Spleen (tissue), 11 donors: ENCODE measurements around the gene YAP1. TPM values are rescaled to one million over a fixed set of nuclear protein-coding genes. Genes with fewer than 3 reads are reported as not detected.
"Not testable (repeated sequence)": the region's sequence is repeated elsewhere in the genome, so short reads cannot be mapped to it uniquely, and the experiment has no call there.

Source experiments
- DNase-seq: peaks from one replicate; pipeline ENCODE4 v3.0.0-alpha.2; 2020
- H3K27ac ChIP-seq, 8 donors: fragments of 200-600 bp; sonication (generic) in 7 of 8; 1 replicate in 4 of 8; 2 replicates in 4 of 8; pipeline versions ENCODE4 v1.5.0 to v1.8.0; 2016 to 2021; ENCODE audit warnings: inconsistent platforms in 4 of 8, mild to moderate bottlenecking in 4 of 8, moderate library complexity in 1 of 8
- H3K27me3 ChIP-seq, 7 donors: fragments of 200-600 bp; sonication (generic) in 6 of 7; replicated peaks in 1 of 7; 1 replicate in 4 of 7; 2 replicates in 3 of 7; pipeline versions ENCODE4 v1.5.0 to v1.8.0; 2016 to 2021; ENCODE audit warnings: inconsistent platforms in 3 of 7, mild to moderate bottlenecking in 1 of 7
- H3K36me3 ChIP-seq, 6 donors: fragments of 200-600 bp; sonication (generic) in 5 of 6; 1 replicate in 4 of 6; 2 replicates in 2 of 6; pipeline versions ENCODE4 v1.5.0 to v1.8.0; 2016 to 2021; ENCODE audit warnings: inconsistent platforms in 2 of 6
- H3K4me1 ChIP-seq, 6 donors: fragments of 200-600 bp; sonication (generic) in 5 of 6; 1 replicate in 3 of 6; 2 replicates in 3 of 6; pipeline versions ENCODE4 v1.5.0 to v1.8.0; 2016 to 2021; ENCODE audit warnings: inconsistent platforms in 3 of 6
- H3K4me3 ChIP-seq, 8 donors: fragments of 200-600 bp; sonication (generic) in 7 of 8; 1 replicate in 4 of 8; 2 replicates in 4 of 8; pipeline versions ENCODE4 v1.5.0 to v1.8.0; 2016 to 2021; ENCODE audit warnings: inconsistent platforms in 4 of 8, mild to moderate bottlenecking in 4 of 8, moderate library complexity in 2 of 8
- H3K9me3 ChIP-seq, 8 donors: fragments of 200-600 bp; sonication (generic) in 7 of 8; 1 replicate in 4 of 8; 2 replicates in 4 of 8; pipeline versions ENCODE4 v1.5.0 to v1.8.0; 2016 to 2021; ENCODE audit warnings: inconsistent platforms in 4 of 8
- POLR2A ChIP-seq, 3 donors: fragments of 450-650 bp; IDR thresholded peaks; one replicate each; pipeline ENCODE4 v1.5.1; 2017; ENCODE audit warnings: antibody characterized with exemption in 3 of 3, mild to moderate bottlenecking in 1 of 3
- POLR2AphosphoS5 ChIP-seq, 3 donors: sonication (generic); formaldehyde crosslinking; IDR thresholded peaks; one replicate each; pipeline ENCODE4 v1.5.1; 2017; ENCODE audit warnings: antibody characterized with exemption in 3 of 3
- WGBS, 5 donors: extraction: QIAGEN DNeasy Blood & Tissue Kit in 3 of 5; methylation state at CpG; one replicate each; pipeline versions ENCODE4 v1.1.5 to v1.1.7; 2013 to 2018; 5-methylcytosine and 5-hydroxymethylcytosine counted together
- intact Hi-C: fragments of 100-400 bp; cut with DNase I; formaldehyde crosslinking; loops from one replicate; pipeline ENCODE4 v1.15.0; 2023; ENCODE audit warnings: low total_unique reads
- polyA plus RNA-seq, 3 donors: library from polyadenylated mRNA; stranded (reverse); fragments of 200-250 nt; gene quantifications; one replicate each; pipeline ENCODE4 v1.2.1, GENCODE V29; 2013
- total RNA-seq, 7 donors: library from RNA; depleted of rRNA in 3 of 7; stranded (reverse); fragments of >200 nt in 3 of 7; fragmentation: NEBNext Ultra II Directional in 4 of 7; extraction: Animal tissue kit (Norgen Biotek cat#: 25700) in 4 of 7; gene quantifications; one replicate each; pipeline versions ENCODE4 v1.1.0 to v1.2.1, GENCODE V29; 2016 to 2021
- TF ChIP-seq, protein P1 (sequence below), 11 experiments: fragments of 200-600 bp in 7 of 11; fragments of 450-650 bp in 4 of 11; sonication (generic) in 4 of 11; IDR thresholded peaks in 8 of 11; conservative IDR thresholded peaks in 3 of 11; 1 replicate in 7 of 11; 2 replicates in 4 of 11; pipeline versions ENCODE4 v1.4.0 to v1.8.0; 2016 to 2021; ENCODE audit warnings: antibody characterized with exemption in 11 of 11, inconsistent platforms in 4 of 11, mild to moderate bottlenecking in 1 of 11
- donor health status: healthy with polysubstance abuse.
- donor health status: DM: no; HTN: no; CAD: no; lungs with moderate emphysema.
- donor health status: DM: no; HTN: no; CAD: no.
- donor health status: Bipolar disorder and iron deficiency.
- donor health status: healthy.
- donor health status: DM: no; HTN: no; CAD: no.
- donor health status: DM: yes; HTN: yes; CAD: no.

The YAP1 gene
- total and polyA plus RNA-seq, 10 donors: 4.9 to 37.3 (median 31.4) TPM

- 84 to 94% (median 93%) methylated on average over 3 of the region's 3 CpGs for WGBS, 5 donors
- H3K27ac ChIP-seq: no peak overlapping the region
- no peak for DNase-seq
These were observed 153.2 kb downstream of the YAP1 start for GRCh38 chr11:102263379-102264003.

DNA sequence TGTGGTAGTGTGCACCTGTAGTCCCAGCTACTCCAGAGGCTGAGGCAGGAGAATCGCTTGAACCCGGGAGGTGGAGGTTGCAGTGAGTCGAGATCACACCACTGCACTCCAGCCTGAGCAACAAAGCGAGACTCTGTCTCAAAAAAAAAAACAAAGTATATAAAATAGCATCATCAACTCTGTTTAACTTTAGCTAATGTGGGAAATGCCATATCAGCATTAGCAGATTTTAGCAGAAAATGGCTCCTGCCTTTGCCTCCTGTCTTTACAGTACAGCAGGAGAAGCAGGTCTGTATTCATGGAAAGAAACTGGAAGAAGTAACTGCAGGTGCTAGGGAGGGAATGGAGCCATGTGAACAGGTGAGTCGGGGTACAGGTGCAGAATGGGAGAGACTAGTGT is 154.5 kb downstream of the YAP1 start:
- Histone ChIP-seq H3K27me3 (peaks cover 0 to 24% (median 12%) of the 10 kb centered on the region in 7 donors), H3K4me1 (peaks cover 5 to 16% (median 14%) of the 10 kb centered on the region in 6 donors)
- DNase-seq, H3K4me3 ChIP-seq, H3K9me3 ChIP-seq, H3K36me3 ChIP-seq, H3K27ac ChIP-seq, intact Hi-C loops: not testable (repeated sequence)
- WGBS, 5 donors: 81 to 97% (median 92%) methylated on average over 5 of the region's 5 CpGs

More at GRCh38 chr11:102263379-102264003, 153.2 kb downstream of the YAP1 start:
- intact Hi-C loops: no loop called here
- H3K36me3 ChIP-seq: no peaks in the 10 kb centered on the region
- peaks cover 0 to 12% (median 2%) of the 10 kb centered on the region in 7 donors for H3K27me3 ChIP-seq
- no peaks in the 10 kb centered on the region for H3K9me3 ChIP-seq
- peaks cover 0 to 7% (median 3%) of the 10 kb centered on the region in 6 donors for H3K4me1 ChIP-seq
- TF ChIP-seq POLR2A (IDR thresholded peaks at IDR 0.05): no peak
- TF ChIP-seq, protein P1, sequence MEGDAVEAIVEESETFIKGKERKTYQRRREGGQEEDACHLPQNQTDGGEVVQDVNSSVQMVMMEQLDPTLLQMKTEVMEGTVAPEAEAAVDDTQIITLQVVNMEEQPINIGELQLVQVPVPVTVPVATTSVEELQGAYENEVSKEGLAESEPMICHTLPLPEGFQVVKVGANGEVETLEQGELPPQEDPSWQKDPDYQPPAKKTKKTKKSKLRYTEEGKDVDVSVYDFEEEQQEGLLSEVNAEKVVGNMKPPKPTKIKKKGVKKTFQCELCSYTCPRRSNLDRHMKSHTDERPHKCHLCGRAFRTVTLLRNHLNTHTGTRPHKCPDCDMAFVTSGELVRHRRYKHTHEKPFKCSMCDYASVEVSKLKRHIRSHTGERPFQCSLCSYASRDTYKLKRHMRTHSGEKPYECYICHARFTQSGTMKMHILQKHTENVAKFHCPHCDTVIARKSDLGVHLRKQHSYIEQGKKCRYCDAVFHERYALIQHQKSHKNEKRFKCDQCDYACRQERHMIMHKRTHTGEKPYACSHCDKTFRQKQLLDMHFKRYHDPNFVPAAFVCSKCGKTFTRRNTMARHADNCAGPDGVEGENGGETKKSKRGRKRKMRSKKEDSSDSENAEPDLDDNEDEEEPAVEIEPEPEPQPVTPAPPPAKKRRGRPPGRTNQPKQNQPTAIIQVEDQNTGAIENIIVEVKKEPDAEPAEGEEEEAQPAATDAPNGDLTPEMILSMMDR (IDR thresholded peaks at IDR 0.05 in 8 of 11, conservative IDR thresholded peaks at IDR 0.05 in 3 of 11): no peak
- TF ChIP-seq POLR2AphosphoS5 (IDR thresholded peaks at IDR 0.05): no peak
- no peak overlapping the region for H3K4me3 ChIP-seq

DNA sequence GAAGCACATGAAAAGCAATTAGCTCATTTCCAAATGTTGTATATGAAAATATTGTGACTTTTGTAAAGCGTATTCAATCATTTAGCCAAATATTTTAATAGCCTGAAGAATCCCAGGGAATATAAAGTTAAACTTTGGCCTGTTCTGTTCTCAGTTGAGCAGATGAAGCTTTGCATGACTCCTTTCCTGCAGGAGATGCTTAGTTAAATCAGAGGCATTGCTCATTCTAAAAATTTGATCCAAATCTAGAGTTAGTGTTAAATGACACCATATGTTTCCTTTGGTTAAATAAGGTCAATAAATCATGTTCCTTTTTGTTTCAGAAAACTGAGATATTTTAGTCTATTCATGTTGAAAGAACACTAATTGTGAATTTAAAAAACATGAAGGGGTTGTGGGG is 155.9 kb downstream of the YAP1 start:
- intact Hi-C loops: no loop called here
- 87 to 100% (median 97%) methylated on average over 1 of the region's 1 CpG for WGBS, 5 donors
- H3K36me3 ChIP-seq: no peaks in the 10 kb centered on the region

GRCh38 chr11:102267609-102268008 is 157.4 kb downstream of the YAP1 start:
- intact Hi-C loops: no loop called here
- H3K36me3 ChIP-seq: no peaks in the 10 kb centered on the region
- H3K4me1 ChIP-seq: peaks cover 5 to 16% (median 14%) of the 10 kb centered on the region in 6 donors
- DNase-seq: no peak
- 52 to 60% (median 56%) methylated on average over 5 of the region's 5 CpGs for WGBS, 5 donors
- H3K9me3 ChIP-seq: no peaks in the 10 kb centered on the region
- TF ChIP-seq, protein P1 (IDR thresholded peaks at IDR 0.05 in 8 of 11, conservative IDR thresholded peaks at IDR 0.05 in 3 of 11): no peak
- TF ChIP-seq POLR2A (IDR thresholded peaks at IDR 0.05) (no peak), POLR2AphosphoS5 (IDR thresholded peaks at IDR 0.05) (no peak)
- no peak overlapping the region for H3K4me3 ChIP-seq
- no peak overlapping the region for H3K27ac ChIP-seq
- peaks cover 0 to 46% (median 12%) of the 10 kb centered on the region in 7 donors for H3K27me3 ChIP-seq

More for the DNA sequence above, 155.9 kb downstream of the YAP1 start:
- H3K4me1 ChIP-seq: peaks cover 5 to 16% (median 14%) of the 10 kb centered on the region in 6 donors
- H3K9me3 ChIP-seq: no peaks in the 10 kb centered on the region
- H3K27me3 ChIP-seq: peaks cover 0 to 34% (median 12%) of the 10 kb centered on the region in 7 donors
- TF ChIP-seq, protein P1 (IDR thresholded peaks at IDR 0.05 in 8 of 11, conservative IDR thresholded peaks at IDR 0.05 in 3 of 11): no peak
- TF ChIP-seq POLR2AphosphoS5 (IDR thresholded peaks at IDR 0.05) (no peak), POLR2A (IDR thresholded peaks at IDR 0.05) (no peak)
- H3K27ac ChIP-seq: no peak overlapping the region
- no peak overlapping the region for H3K4me3 ChIP-seq
- DNase-seq: no peak
